ENCODE measurements around the gene ENKUR.
"Not testable (repeated sequence)": the region's sequence is repeated elsewhere in the genome, so short reads cannot be mapped to it uniquely, and the experiment has no call there.

Gene ENKUR

DNA sequence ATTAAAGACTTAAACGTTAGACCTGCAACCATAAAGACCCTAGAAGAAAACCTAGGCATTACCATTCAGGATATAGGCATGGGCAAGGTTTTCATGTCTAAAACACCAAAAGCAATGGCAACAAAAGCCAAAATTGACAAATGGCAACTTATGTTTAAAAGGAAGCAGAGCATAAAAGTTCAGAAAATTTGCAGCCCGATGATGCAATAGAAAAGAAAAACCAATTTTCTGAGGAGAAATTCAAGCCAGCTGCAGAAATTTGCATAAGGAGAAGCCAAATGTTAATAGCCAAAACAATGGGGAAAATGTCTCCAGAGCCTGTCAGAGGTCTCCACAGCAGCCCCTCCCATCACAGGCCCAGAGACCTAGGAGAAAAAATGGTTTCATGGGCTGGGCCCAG is 4.4 kb downstream of the ENKUR start:
- not testable (repeated sequence) for H3K9me3 Mint-ChIP-seq; H3K27me3 Mint-ChIP-seq (ENCODE audit: low read depth); H3K4me3 Mint-ChIP-seq; H3K4me1 Mint-ChIP-seq (ENCODE audit: low read depth); H3K27ac Mint-ChIP-seq; H3K36me3 Mint-ChIP-seq (ENCODE audit: low read depth)

DNA sequence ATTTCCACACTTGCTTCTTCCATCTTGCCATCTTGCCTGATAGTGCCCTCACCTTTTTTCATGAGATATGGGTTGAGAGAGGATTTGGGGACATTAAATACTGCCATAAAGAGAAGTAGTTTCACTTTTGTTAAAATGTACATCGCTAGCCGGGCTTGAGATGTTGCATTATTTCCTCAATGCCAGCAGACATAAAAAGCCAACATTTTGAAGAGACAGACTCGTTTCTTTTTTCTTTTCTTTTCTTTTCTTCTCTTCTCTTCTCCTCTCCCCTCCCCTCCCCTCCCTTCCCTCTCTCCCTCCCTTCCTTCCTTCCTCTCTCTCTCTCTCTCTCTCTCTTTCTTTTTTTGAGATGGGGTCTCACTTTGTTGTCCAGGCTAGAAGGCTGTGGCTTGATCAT is 17.9 kb downstream of the ENKUR start:
- H3K4me3 Mint-ChIP-seq: no peak overlapping the region
- H3K27me3 Mint-ChIP-seq (ENCODE audit: low read depth): peaks cover 18% of the 10 kb centered on the region
- no peaks in the 10 kb centered on the region for H3K4me1 Mint-ChIP-seq (ENCODE audit: low read depth)
- no peak overlapping the region for H3K27ac Mint-ChIP-seq
- H3K36me3 Mint-ChIP-seq (ENCODE audit: low read depth): peaks cover 2% of the 10 kb centered on the region
- peaks cover 18% of the 10 kb centered on the region for H3K9me3 Mint-ChIP-seq

DNA sequence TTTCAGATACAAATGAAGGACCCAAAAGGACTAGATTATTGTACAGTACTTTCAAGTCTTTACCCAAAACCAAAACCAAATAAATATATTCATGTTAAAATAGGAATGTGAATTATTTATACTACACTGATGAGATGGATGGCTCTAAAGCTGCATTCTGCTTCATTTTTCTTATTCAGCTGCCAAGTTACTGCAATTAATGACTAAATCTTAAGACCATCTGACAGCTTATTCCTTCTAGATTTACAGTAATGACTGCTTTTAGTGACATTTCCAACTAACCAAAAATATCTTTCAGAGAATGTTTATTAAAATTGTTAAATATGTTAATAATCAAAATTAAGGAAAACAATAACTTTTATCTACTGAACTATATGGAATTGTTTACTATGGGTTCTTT is 20.9 kb downstream of the ENKUR start:
- Mint-ChIP-seq H3K4me3 (no peak overlapping the region), H3K27me3 (ENCODE audit: low read depth) (peaks cover 18% of the 10 kb centered on the region), H3K27ac (no peak overlapping the region), H3K9me3 (peaks cover 2% of the 10 kb centered on the region), H3K36me3 (ENCODE audit: low read depth) (no peaks in the 10 kb centered on the region), H3K4me1 (ENCODE audit: low read depth) (no peaks in the 10 kb centered on the region)

DNA sequence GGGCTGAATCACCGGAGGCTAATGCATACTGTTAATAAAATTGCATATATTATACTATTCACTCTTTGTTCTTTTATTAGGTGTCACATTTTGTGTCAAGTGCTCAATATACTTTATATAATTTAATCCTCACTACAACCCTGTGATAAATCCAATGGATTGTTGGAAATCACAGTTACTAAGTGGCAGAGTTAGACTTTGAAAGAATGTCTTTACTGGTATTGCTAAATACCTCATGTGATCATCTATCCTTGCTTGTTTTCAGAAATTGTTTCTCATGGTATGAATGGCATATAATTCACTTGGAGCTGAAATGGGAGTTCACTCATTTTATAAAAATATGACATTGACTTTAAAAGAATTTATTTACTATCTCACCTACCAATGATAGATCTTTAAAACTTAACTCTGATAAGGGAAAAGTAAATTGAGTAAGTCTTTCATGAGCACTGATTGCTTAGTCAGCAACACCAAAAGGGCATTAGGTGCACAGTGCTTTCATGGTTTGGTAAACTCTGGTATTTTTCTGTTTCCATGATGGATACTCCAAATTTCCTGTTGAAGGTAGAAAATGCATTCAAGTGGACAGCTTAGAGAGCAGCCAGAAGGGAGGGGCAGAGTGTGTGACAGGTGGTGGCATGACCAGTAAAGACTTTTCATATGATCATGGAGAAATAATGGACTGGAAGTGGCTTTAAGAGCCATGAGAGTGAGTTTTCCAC is 22.6 kb downstream of the ENKUR start:
- no peak overlapping the region for H3K4me3 Mint-ChIP-seq
- H3K4me1 Mint-ChIP-seq (ENCODE audit: low read depth): peaks cover 2% of the 10 kb centered on the region
- H3K27me3 Mint-ChIP-seq (ENCODE audit: low read depth): peaks cover 14% of the 10 kb centered on the region
- H3K9me3 Mint-ChIP-seq: no peaks in the 10 kb centered on the region
- H3K36me3 Mint-ChIP-seq (ENCODE audit: low read depth): no peaks in the 10 kb centered on the region
- no peak overlapping the region for H3K27ac Mint-ChIP-seq

DNA sequence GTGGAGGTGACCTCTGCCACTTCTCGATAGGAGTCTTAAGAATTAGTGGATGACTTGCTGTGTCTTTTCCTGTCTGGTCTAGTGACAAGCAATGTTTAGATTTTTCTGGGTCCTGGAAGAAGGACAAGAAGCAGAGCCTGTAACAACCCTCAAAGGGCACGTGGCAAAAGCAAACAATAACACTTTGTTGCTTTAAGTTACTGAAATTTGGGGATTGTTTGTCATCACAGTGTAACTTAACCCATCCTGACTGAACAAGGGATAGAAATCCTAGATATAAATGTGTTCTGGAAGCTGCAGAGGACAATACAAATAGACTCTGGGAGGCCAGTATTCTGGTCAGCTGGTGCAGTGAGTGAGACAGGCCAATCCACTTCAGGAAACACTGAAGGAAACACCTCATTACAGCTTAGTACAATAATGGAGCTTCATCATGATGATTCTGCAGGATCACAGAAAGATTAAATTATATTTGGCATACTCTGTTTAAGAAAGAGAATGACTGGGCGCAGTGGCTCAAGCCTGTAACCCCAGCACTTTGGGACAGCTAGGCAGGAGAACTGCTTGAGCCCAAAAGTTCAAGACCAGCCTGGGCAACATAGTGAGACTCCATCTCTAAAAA is 23.3 kb downstream of the ENKUR start:
- Mint-ChIP-seq H3K27ac (no peak overlapping the region), H3K4me1 (ENCODE audit: low read depth) (peaks cover 2% of the 10 kb centered on the region), H3K27me3 (ENCODE audit: low read depth) (peaks cover 12% of the 10 kb centered on the region), H3K9me3 (no peaks in the 10 kb centered on the region), H3K36me3 (ENCODE audit: low read depth) (no peaks in the 10 kb centered on the region), H3K4me3 (no peak overlapping the region)

DNA sequence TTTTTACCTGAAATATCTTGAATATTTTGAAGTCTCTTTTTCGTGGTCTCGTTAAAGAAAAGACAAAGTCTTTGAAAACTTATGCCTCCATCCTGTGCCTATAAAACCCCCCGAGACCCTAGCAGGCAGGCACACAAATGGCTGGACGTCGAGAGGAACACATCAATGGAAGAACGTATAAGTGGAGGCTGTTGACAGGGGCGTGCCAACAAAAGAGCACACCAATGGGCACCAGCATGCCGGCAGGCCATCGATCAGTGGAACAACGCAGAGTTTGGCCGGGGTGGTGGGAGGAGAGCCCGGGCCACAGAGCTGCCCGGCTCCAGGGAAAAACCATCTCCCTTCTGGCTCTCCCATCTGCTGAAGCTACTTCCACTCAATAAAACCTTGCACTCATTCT is 24.7 kb downstream of the ENKUR start:
- Mint-ChIP-seq H3K27ac (no peak overlapping the region), H3K9me3 (no peaks in the 10 kb centered on the region), H3K4me1 (ENCODE audit: low read depth) (peaks cover 2% of the 10 kb centered on the region), H3K36me3 (ENCODE audit: low read depth) (no peaks in the 10 kb centered on the region), H3K27me3 (ENCODE audit: low read depth) (peaks cover 12% of the 10 kb centered on the region), H3K4me3 (no peak overlapping the region)

DNA sequence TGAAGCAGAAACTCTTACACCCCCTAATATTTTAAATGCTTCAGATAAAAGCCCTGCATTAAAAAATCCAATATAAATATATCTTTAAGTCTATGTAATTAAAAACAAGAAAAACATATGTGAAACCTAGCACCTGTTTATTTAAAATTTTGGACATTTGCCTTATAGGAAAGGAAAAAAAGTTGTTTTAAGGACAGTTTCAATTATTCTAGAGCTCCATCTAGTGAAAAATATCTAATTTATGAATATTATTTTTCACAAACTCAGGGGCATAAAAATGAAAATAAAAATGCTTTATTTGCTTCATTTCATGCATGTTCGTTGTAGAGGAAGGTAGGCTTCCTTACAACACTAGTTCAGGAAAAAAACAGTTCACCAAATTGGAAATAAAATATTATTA is 26.1 kb downstream of the ENKUR start:
- H3K36me3 Mint-ChIP-seq (ENCODE audit: low read depth): no peaks in the 10 kb centered on the region
- peaks cover 12% of the 10 kb centered on the region for H3K27me3 Mint-ChIP-seq (ENCODE audit: low read depth)
- H3K4me3 Mint-ChIP-seq: no peak overlapping the region
- peaks cover 4% of the 10 kb centered on the region for H3K4me1 Mint-ChIP-seq (ENCODE audit: low read depth)
- no peak overlapping the region for H3K27ac Mint-ChIP-seq
- no peaks in the 10 kb centered on the region for H3K9me3 Mint-ChIP-seq

DNA sequence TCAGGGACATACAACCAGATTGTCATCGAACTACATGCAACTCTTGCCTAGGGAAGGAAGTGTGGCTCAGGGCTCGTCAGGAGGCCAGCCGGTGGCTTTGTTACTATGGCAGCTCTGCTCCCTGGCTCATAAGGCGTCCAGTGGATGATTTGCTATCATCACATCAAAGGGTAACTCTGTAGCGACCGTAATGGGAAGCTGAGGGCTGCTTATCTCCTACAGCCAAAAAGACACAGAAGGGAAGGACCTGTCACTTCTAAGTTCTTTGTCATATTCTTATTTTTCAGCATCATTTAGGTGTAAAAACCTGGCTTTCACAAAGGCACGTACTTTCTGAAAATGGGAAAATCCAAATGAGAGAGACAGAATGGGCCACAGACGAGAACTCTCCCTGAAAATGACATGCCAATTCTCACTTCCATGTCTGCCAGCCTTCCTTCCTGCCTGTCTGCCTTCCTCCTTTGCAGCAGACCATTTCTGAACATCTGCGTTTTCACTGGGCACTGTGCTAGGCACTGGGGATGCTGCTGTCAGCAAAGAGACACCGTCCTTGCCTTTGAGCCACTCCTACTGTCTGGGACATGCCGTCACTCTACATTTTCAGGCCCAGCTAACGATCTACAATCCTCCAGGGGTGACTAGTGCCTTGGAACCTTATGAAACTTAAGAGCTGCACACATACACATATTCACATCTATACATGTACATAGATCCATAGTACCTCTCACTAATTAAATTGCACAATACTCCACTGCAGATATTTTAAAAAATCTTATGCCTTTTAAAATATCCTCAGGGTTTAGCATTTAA is 26.9 kb downstream of the ENKUR start:
- H3K4me3 Mint-ChIP-seq: no peak overlapping the region
- peaks cover 4% of the 10 kb centered on the region for H3K4me1 Mint-ChIP-seq (ENCODE audit: low read depth)
- peaks cover 12% of the 10 kb centered on the region for H3K27me3 Mint-ChIP-seq (ENCODE audit: low read depth)
- H3K9me3 Mint-ChIP-seq: no peaks in the 10 kb centered on the region
- H3K36me3 Mint-ChIP-seq (ENCODE audit: low read depth): no peaks in the 10 kb centered on the region
- H3K27ac Mint-ChIP-seq: no peak overlapping the region

DNA sequence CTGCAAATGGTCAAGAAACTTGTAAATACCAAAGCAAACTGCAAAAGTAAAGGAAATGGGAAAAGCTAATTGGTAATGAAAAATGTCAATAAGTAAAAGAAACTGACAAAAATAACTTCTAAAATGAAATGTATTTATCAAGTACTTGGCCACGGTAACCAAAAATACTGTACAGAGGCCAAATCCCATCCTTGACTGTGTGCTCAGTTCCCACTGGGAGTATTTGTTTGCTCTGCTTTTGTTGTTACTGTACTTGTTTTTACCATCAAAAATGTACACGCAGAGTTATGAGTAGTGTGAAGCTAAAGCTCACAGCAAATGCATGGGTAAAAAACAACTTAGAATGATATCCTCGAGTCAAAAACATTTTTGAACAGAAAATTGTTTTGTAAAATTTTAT is 31.1 kb downstream of the ENKUR start:
- Mint-ChIP-seq H3K27ac (no peak overlapping the region), H3K4me1 (ENCODE audit: low read depth) (peaks cover 7% of the 10 kb centered on the region), H3K27me3 (ENCODE audit: low read depth) (peaks cover 4% of the 10 kb centered on the region), H3K4me3 (no peak overlapping the region), H3K9me3 (no peaks in the 10 kb centered on the region), H3K36me3 (ENCODE audit: low read depth) (no peaks in the 10 kb centered on the region)

DNA sequence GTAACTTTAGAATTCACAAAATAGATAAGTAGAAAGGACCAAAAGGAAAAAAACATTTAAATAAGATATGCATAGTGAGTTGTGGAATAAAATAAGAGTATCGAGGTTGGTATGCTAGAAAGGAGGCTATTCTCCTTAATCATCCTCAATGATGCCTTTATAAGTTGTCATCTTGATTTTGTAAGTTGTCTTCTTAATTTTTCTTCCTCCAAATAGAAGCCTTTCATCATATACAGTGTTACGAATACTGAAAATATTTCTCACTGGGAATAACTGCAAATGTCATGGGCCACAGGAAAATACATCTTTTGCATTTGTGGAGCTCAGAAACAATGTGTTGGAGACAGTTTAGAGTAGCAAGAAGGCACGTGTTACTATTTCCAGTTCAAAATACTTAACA is 32.0 kb downstream of the ENKUR start:
- Mint-ChIP-seq H3K27me3 (ENCODE audit: low read depth) (peaks cover 9% of the 10 kb centered on the region), H3K9me3 (no peaks in the 10 kb centered on the region), H3K27ac (no peak overlapping the region), H3K4me3 (no peak overlapping the region), H3K4me1 (ENCODE audit: low read depth) (peaks cover 5% of the 10 kb centered on the region), H3K36me3 (ENCODE audit: low read depth) (no peaks in the 10 kb centered on the region)

DNA sequence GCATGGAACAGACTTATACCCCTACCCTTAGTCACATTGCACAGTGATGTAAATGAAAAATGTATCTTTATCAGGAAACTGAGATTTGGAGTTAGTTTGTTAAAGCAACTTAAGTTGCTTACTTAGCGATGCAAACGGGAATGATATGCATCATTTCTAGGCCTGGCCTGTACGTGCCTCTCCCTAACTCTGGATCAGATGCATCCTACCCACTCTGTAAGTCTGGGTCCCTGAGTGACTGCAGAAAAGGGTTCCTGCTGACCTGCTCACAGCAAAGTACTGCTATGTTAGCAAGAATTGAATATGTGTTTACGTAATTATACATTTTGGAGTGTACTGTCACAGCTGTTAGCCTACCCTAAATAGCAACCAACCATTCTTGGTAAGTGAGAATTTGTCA is 32.8 kb downstream of the ENKUR start:
- Mint-ChIP-seq H3K27ac (no peak overlapping the region), H3K36me3 (ENCODE audit: low read depth) (no peaks in the 10 kb centered on the region), H3K4me1 (ENCODE audit: low read depth) (peaks cover 5% of the 10 kb centered on the region), H3K27me3 (ENCODE audit: low read depth) (peaks cover 9% of the 10 kb centered on the region), H3K4me3 (no peak overlapping the region), H3K9me3 (no peaks in the 10 kb centered on the region)

DNA sequence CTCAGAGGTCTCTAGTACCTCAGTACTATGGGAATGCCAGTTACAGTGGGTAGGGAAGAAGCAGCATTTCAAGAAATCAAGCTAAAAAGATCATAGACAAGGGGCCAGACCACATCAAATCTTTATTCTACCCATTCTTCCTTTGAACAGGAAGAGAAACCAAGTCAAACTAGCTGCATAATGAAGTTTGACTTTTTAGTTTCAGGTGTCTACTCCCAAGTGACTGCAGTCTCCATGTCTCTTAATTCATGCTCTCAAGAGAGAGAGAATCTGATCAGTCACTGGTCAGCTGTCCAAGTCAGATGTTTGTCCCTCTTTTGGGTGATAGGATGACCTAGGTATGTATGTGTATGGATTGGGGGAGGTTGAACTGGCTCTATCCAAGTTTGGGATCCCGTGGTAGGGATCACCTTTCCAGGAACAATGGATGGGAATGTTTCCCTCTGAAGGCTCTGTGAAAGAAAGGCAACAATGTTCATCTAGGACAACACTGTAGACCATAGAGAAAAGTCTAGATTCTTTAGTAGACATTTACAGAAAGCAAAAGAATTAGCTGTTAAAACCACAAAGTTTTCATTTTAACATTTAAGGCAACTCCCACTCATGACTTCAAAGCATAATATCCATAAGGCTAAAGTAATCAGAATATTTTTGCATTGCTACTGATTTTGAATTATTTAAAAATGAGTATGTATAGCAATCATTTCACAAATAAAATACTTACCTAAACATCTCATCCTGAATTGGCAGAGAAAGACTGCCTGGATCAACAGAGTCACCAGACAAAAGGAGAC is 33.4 kb downstream of the ENKUR start:
- peaks cover 9% of the 10 kb centered on the region for H3K27me3 Mint-ChIP-seq (ENCODE audit: low read depth)
- H3K27ac Mint-ChIP-seq: no peak overlapping the region
- H3K9me3 Mint-ChIP-seq: no peaks in the 10 kb centered on the region
- peaks cover 5% of the 10 kb centered on the region for H3K4me1 Mint-ChIP-seq (ENCODE audit: low read depth)
- no peaks in the 10 kb centered on the region for H3K36me3 Mint-ChIP-seq (ENCODE audit: low read depth)
- no peak overlapping the region for H3K4me3 Mint-ChIP-seq

DNA sequence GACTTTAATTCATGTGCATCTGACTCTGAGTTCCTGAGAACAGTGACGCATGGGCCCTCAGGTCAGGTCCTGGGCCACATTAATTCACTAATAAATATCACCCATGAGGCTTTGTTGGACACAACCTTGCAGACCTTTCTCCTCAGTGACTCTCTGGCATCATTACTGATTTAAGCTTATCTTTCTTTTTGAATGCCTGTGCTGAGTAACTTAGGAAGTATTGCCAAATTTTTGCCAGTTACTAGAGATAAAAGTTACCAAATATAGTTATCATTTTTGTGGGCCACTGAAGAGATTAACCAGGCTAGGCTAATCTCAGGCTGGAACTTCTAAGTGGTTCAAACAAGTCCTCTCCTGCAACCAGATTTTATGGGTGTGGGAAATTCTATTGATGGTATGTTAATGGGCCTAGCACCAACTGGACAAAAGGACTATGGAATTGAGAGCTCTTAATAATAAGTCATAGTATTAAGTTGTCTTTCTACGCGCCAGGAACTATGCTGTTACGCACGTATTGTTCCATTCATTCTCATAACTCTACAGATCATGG is 34.7 kb downstream of the ENKUR start:
- Mint-ChIP-seq H3K4me3 (no peak overlapping the region), H3K4me1 (ENCODE audit: low read depth) (peaks cover 5% of the 10 kb centered on the region), H3K27ac (no peak overlapping the region), H3K9me3 (no peaks in the 10 kb centered on the region), H3K27me3 (ENCODE audit: low read depth) (peaks cover 9% of the 10 kb centered on the region), H3K36me3 (ENCODE audit: low read depth) (no peaks in the 10 kb centered on the region)

DNA sequence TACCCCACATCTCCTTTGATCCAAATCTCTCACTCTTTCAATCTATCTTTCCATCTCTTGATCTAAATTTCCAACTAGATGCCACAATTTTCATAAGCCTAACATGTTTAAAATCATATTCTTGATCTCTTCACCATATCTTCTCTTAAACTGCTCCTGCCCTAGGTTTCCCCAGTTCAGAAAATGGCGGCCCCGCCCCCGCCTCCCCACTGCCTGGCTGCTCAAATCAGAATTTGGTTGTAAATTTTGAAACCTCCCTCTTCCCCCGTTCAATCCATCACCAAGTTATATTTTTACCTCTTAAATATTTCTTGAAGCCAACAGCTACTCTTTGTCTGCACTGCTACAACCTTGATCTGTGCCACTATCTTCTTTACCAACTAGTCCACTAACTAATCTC is 36.3 kb downstream of the ENKUR start:
- Mint-ChIP-seq H3K27me3 (ENCODE audit: low read depth) (peaks cover 9% of the 10 kb centered on the region), H3K4me3 (no peak overlapping the region), H3K4me1 (ENCODE audit: low read depth) (peaks cover 3% of the 10 kb centered on the region), H3K36me3 (ENCODE audit: low read depth) (no peaks in the 10 kb centered on the region), H3K27ac (no peak overlapping the region), H3K9me3 (no peaks in the 10 kb centered on the region)

Measured in T-helper 1 cell treated with Interleukin-12 subunit alpha and Interleukin-12 subunit beta and Interleukin-4 antibody, amounts not matched to agents 30 μg/mL and 1 μg/mL, for 36 hours (primary cell).